COR-L47 (cell line): ENCODE data around the gene KRTAP10-2.
"Not testable (repeated sequence)": the region's sequence is repeated elsewhere in the genome, so short reads cannot be mapped to it uniquely, and the experiment has no call there.

Source experiments
- DNase-seq: peaks from one replicate; lab custom pipeline; 2025; lab: John Stamatoyannopoulos, UW

Gene KRTAP10-2

GRCh38 chr21:44514218-44514520 lies 37.1 kb downstream of the KRTAP10-2 start:
- no peak for DNase-seq

DNA sequence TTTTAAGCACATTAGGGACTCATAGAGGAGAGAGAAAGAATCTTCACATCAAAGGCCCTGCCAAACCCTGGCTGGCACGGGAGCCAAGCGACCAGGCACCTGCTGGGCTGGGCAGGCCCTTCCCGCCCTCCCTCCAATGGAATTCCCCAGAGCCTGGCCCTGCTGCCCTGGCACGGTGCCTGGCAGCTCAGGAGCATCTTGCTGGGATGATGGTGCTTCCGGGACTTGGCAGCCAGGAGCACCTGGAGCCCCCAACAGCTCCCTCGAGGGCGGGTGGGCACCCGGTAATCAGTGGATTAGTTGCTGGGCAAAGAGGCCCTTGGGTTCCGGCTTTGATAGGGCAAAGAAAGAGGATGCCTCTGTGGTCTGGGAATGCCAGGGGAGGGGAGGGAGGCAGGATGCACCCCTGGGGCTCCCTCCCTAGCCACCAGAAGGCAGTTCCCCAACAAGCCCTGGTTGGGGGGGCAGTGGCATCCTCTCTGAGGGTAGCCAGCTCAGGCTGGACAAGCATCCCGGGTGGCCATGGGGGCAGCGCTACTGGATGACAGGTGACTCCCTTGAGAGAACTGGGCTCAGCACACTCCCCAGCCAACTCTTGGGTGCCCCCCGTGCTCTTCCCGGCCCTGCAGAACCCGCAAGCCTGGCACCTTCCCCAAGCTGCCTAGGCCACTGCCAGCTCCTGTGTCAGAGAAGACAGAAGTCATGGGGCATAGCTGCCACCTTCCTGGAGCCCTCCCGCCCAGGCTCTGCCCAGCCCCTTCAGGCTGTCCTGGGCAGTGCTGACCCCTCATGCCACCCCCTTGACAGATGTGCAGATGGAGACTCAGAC lies 37.7 kb downstream of the KRTAP10-2 start:
- peak; percentile 91 for DNase-seq

GRCh38 chr21:44512496-44513388 lies 38.6 kb downstream of the KRTAP10-2 start:
- no peak for DNase-seq

GRCh38 chr21:44511938-44512275 lies 39.4 kb downstream of the KRTAP10-2 start:
- no peak for DNase-seq

DNA sequence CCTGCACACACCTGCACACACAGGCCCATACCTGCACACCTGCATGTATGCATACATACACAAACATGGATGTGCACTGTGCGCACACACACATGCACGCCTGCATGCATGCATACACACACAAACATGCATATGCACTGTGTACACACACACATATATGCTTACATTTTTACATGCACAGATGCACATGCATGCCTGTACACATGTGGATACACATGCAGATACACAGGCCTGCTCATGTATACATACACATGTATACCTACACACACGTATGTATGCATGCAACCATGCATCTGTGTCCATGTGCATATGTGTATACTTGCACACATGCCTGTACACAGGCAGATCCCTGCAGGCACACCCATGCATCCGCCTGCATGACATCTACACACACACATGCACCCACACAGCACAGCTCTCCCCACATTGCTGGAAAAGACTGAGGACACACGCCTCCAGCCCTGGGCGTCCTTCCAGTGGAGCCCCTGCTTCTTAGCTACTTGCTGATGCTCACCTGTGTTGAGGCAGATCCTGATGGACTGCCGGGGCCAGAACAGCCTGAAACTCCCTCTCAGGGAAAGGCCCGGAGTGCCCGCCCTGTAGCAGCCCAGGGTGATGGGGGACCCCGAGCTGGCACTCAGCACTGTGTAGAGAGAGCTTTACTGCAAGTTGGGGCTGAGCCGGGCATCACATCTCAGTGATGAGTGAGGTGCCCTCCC lies 39.9 kb downstream of the KRTAP10-2 start:
- DNase-seq: no peak

DNA sequence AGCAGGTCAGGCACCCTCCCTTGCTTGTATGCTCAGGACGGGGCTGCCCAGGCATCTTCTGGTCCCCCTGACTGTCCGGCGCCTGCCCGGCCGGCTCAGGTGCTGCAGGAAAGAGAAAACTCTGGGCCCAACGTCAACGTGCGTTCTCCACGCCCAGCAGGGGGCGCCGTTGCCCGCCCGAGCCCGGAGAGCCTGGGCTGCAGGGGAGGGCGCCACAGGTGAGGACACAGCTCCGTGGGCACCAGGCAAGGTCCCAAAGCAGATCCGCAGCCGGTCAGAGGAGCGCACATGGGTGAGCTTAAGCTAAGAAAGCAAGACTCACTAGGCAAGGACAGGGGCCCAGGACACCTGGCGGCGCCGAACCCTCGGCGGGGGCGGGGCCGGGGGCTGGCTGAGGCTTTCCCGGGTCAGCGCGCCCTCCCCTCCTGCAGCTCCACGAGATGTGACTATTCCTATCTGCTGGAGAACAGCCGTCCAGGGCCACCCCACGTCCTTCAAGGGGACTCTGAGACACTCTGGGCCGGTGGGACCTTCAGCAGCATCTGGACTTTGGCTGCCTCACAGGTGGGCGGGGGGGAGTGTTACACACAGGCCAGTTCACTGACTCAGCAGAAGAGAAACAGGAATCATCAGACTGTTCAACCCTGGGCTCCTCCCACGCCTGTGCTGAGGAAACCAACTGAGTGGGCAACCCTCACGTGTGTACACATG lies 40.6 kb downstream of the KRTAP10-2 start:
- DNase-seq: peak; percentile 63

- DNase-seq: no peak
Measured at GRCh38 chr21:44510109-44510507, 41.2 kb downstream of the KRTAP10-2 start.

GRCh38 chr21:44509539-44509938 lies 41.8 kb downstream of the KRTAP10-2 start:
- peak; percentile 89 for DNase-seq

- no peak for DNase-seq
Measured at GRCh38 chr21:44508711-44509445, 42.4 kb downstream of the KRTAP10-2 start.

DNA sequence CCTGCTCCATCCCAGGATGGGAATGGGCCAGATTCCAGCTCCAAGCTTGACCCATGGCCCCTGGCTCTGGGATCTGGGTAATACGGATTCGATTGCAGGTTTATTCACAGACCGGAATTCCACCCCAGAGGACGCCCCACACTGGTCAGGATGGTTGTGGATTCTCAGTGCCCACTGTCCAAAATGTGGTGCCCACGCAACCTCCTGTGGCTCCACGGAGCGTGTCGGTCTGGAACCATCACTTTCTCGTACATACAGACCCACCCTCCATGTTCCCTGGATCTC lies 42.9 kb downstream of the KRTAP10-2 start:
- no peak for DNase-seq

DNA sequence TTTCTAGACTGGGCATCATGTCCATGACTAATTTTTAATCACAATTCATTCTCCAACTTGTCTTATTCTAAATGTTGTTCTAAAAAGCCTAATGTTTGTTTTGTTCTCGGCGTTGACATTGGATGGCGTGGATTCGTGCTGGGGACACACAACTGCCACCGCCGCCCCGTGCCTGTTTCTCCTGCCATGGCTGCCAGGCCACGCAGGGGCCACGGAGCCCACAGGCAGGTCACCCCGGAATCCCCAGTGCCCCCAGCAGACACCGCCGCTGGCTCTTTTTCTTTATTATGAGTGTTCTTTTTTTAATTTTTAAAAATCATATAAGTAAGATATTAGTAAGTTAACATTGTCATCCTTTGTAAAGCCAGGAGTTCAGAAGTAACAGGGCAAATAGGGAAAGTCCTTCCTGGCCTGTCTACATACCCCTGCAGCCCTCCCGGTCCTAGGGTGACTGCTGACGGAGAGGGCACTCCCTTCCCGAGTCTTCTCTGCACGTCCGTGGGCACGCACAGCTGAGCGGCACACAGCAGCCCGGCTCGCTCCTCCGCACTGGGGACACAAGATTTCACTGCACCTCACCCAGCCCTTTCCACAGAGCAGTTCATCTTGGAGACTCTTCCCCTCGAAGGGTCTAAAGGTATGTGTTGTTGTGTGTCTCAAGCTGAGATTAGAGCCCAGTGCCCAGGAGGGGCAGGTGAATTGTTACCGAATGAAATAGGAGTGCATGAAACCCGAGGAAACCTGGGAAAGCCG lies 43.5 kb downstream of the KRTAP10-2 start:
- DNase-seq: no peak

- no peak for DNase-seq
Measured at GRCh38 chr21:44506279-44507255, 44.7 kb downstream of the KRTAP10-2 start.

DNA sequence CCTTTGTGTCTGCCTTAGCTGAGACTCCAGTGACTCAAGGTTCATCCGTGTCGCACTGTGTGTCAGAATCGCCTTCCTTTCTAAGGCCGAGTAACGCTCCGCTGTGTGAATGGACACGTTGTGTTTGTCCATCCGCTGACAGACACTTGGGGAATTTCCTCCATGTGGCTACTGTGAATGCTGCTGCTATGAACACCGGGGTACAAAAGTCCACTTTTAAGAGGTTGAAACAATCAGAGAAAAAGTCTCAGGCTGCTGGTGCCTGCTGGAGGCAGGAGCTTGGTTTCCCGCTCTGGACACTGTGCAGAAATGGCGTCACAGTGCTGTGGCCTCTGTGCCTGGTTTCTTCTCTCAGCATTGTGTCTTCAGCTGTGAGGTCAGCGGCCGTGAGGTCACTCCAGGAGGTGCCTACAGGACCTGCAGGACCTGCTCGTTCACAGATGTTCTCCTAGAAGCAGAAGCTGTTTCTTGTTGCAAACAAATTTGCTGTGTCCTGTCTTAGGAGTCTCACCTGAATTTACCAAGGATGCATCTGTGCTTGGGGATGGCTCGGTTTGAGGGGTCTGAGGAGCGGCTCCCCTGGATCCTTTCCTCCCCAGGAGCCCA lies 45.5 kb downstream of the KRTAP10-2 start:
- DNase-seq: no peak

DNA sequence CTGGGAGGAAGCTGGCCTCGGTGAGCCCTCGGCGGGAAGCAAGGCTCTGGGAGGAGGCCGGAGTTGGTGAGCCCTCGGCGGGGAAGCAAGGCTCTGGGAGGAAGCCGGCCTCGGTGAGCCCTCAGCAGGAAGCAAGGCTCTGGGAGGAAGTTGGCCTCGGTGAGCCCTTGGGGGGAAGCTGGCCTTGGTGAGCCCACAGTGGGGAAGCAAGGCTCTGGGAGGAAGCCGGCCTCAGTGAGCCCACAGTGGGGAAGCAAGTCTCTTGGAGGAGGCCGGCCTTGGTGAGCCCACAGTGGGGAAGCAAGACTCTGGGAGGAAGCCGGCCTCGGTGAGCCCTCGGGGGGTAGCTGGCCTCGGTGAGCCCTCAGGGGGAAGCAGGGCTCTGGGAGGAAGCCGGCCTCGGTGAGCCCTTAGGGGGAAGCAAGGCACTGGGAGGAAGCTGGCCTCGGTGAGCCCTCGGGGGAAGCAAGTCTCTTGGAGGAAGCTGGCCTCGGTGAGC lies 47.4 kb downstream of the KRTAP10-2 start:
- DNase-seq: no peak

- DNase-seq: not testable (repeated sequence)
Measured at GRCh38 chr21:44503006-44503889, 48.1 kb downstream of the KRTAP10-2 start.

DNA sequence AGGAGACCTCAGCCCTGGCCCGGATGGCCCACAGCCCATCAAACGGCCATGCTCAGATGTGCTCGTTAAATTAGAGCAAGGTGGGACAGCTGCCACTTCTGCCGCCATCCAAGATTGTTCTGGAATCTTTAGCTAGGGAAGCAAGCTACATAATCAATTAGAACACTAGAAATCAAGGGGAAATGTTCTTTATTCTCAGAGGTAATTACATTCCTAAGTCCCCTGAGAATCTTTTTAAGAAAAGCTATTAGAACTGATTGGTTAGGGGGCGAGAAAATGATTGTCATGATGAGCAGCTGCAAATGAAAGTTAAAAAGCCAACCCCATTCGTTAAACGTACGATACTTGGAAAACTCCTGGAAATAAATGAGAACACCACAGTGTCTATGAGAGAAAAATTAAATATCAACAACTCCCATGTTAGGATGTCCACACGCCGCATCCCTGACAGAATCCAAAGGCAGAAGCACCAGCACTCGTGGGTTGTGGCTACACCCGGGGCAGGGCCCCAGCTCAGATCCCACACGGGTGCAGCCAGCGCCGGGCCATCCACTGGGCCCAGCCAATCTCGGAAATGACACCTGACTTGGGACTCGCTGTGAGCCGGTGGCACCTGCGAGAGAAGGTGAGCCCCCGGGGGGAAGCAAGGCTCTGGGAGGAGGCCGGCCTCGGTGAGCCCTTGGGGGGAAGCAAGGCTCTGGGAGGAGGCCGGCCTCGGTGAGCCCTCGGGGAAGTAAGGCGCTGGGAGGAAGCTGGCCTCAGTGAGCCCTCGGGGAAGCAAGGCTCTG lies 48.9 kb downstream of the KRTAP10-2 start:
- DNase-seq: no peak
